NB4 (cell line): ENCODE data around the gene EXD3.
"Not testable (repeated sequence)": the region's sequence is repeated elsewhere in the genome, so short reads cannot be mapped to it uniquely, and the experiment has no call there.

ENCODE experiments used
- DNase-seq: peaks from one replicate; pipeline ENCODE4 v3.0.0; 2010; ENCODE audit warnings: low read depth
- H3K4me3 ChIP-seq: one replicate; pipeline ENCODE4 v1.5.1; 2011; ENCODE audit warnings: mild to moderate bottlenecking, low read depth, low read length, moderate library complexity
- CTCF ChIP-seq: IDR thresholded peaks from one replicate; pipeline ENCODE4 v1.5.1; 2012; ENCODE audit warnings: low read depth, low read length
- MYC ChIP-seq: IDR thresholded peaks from 2 replicates; pipeline ENCODE4 v1.6.1; 2011; ENCODE audit warnings: low read depth, low read length
- POLR2A ChIP-seq: IDR thresholded peaks from 2 replicates; pipeline ENCODE4 v1.6.1; 2011; ENCODE audit warnings: mild to moderate bottlenecking; ENCODE audit not compliant: insufficient read length; ENCODE audit errors: extremely low read depth
- TF ChIP-seq, protein P1 (sequence below): IDR thresholded peaks from 2 replicates; pipeline ENCODE4 v1.6.1; 2011; ENCODE audit warnings: low read depth, low read length

The EXD3 gene

DNA sequence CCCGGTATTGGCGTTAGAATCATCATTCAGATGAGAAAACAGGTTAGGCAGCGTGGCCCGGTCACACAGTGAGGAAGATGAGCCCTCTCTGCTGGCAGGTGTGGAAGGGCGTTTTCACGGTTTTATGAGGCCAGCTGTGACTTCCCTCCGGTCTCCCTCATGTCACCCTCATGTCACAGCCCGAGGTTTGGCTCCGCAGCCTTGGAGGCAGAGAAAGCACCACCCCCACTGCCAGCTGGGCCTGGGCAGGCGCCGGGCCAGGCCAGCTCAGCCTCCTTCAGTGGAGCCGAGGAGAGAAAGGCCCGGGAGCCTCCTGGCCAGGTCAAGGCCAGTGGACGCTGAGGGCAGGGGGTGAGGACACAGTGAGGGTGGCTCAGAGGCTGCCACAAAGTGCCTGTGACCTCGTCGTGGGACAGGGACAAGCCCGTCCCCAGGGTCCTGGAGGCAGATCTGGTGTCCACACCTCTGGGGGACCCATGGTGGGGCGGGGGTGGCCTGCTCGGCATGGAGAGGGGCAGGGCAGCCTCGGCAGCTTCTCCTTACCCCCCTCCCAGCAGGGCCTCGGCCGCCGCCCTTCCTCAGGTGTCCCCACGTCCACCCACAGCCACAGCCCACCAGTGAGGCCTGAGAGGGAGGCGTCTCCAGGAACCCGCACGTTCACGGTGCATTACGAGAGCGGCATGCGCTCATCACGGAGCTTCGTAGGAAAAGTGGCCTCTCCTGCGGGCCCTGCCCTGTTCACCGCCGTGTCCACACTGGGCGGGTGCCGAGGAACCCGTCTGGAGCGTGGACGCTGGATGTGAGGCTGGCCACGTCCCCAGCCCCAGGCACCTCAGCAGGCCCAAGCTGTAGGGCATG, 32.2 kb downstream of the EXD3 start:
- DNase-seq = peak; percentile 19
- H3K4me3 ChIP-seq = no peak overlapping the region
- TF ChIP-seq MYC = 0 out of 2 replicates have a peak, but pooled peaks have one; percentile 16
- TF ChIP-seq, protein P1, sequence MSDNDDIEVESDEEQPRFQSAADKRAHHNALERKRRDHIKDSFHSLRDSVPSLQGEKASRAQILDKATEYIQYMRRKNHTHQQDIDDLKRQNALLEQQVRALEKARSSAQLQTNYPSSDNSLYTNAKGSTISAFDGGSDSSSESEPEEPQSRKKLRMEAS = peak; percentile 29; the same call in 1 of the 2 replicates
- no peak for TF ChIP-seq POLR2A
- no peak for TF ChIP-seq CTCF

DNA sequence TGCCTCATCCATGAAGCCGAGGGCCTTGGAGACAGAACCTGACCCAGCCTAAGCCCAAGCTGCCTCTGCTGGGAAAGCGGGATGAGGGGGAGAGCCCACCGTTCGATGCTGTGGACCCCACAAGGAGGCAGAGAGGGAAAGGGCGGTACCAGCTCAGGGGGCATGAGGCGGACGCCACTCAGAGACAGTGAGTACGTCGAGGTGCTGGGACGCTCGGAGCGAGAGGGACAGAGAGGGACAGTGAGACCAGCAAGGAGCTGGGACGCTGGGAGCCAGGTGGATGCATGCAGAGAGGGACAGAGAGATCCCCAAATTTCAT, 33.6 kb downstream of the EXD3 start:
- TF ChIP-seq CTCF (no peak), MYC (no peak), POLR2A (no peak)
- TF ChIP-seq, protein P1 = no peak

GRCh38 chr9:137388589-137389427, 34.2 kb downstream of the EXD3 start:
- DNase-seq = no peak
- no peak overlapping the region for H3K4me3 ChIP-seq
- no peak for TF ChIP-seq POLR2A
- no peak for TF ChIP-seq CTCF

More for the DNA sequence above, 33.6 kb downstream of the EXD3 start:
- DNase-seq = no peak
- no peak overlapping the region for H3K4me3 ChIP-seq

DNA sequence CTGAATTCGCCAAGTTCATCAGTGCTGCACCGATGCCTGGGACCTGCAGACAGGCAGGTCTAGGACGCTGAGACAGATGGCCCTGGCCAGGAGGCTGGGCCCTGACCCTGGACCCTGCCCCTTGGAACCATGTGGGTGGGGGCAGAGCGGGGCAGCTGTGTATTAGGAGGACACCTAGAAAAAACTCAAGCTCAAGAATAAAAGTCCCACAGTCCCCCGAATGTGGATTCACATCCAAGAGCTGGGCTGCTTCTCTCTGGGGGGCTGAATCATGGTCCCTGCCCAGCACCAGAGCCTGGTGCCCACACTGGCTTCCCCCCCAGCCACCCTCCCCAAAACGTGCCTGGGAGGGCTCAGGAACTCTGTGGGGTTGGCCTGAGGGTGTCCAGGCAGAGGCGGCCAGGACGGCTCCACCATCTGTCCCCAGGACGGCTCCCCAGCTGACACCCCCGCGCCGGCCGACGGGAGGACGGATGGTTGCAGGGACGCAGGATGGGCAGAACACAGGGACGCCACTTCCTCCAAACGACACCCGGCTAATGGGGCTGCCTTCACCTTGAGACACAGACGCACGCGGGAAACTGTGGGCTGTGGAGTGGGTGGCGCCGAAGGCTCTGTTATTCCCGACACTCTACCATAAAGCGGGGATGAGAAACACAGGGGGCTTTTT, 34.9 kb downstream of the EXD3 start:
- TF ChIP-seq CTCF (no peak), MYC (no peak), POLR2A (no peak)
- TF ChIP-seq, protein P1 = no peak
- DNase-seq = no peak
- no peak overlapping the region for H3K4me3 ChIP-seq

GRCh38 chr9:137387114-137387890, 35.7 kb downstream of the EXD3 start:
- H3K4me3 ChIP-seq = no peak overlapping the region
- DNase-seq = no peak
- no peak for TF ChIP-seq POLR2A
- no peak for TF ChIP-seq MYC
- TF ChIP-seq, protein P1 = no peak
- TF ChIP-seq CTCF = no peak

DNA sequence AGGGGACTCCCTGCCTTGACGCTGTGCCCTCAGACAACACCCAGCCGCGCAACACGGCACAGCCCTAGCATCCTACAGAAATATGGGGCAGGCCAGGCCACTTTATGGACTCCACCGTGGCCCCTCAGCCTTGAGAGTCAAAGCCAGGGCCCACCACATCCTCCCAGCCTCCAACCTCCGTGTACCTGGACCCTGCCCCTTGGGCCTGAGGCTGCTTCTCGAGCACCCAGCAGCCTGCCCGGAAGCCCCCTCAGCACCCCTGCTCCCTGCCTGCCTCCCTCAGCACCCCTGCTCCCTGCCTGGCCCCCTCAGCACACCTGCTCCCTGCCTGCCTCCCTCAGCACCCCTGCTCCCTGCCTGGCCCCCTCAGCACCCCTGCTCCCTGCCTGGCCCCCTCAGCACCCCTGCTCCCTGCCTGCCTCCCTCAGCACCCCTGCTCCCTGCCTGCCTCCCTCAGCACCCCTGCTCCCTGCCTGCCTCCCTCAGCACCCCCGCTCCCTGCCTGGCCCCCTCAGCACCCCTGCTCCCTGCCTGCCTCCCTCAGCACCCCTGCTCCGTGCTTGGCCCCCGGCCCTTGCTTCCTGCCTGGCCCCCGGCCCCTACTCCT, 36.4 kb downstream of the EXD3 start:
- H3K4me3 ChIP-seq, DNase-seq: not testable (repeated sequence)
